Right renal cortex interstitium (tissue), 3 donors: ENCODE results near the gene HIPK2. TPM values are rescaled to one million over a fixed set of nuclear protein-coding genes. Genes with fewer than 3 reads are reported as not detected.
"Not testable (repeated sequence)": the region's sequence is repeated elsewhere in the genome, so short reads cannot be mapped to it uniquely, and the experiment has no call there.

Experiments used
- DNase-seq, 3 donors: peaks; one replicate each; pipeline ENCODE4 v3.0.0-alpha.2; 2013; ENCODE audit warnings: low read depth in 3 of 3, low spot score in 2 of 3
- polyA plus RNA-seq, 3 donors: library from polyadenylated mRNA; unstranded; fragments of 120-200 nt; gene quantifications; one replicate each; pipeline ENCODE4 v1.2.1, GENCODE V29; 2013; ENCODE audit not compliant: insufficient read length in 3 of 3

Gene HIPK2
- polyA plus RNA-seq, 3 donors: 81.5 to 88.7 (median 87.6) TPM

DNA sequence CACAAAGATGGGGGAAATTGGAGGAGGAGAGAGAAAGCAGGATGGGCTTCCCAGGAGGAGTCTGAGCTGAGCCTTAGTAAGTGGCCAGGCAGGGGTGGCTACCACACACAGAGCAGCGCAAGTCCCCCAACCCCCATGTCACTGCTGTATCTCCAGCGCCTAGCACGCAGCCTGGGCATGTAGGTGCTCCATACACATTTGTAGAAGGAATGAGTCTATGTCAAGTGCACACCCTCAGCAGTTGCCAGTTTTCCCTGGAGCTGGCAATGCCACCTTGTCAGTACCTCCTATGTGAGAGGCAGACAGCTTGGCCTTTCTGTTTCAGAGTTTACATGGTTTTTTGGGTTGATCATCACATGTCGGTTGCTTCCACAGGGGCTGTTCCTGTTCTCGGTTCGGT, 138.2 kb downstream of the HIPK2 start:
- no peak for DNase-seq

DNA sequence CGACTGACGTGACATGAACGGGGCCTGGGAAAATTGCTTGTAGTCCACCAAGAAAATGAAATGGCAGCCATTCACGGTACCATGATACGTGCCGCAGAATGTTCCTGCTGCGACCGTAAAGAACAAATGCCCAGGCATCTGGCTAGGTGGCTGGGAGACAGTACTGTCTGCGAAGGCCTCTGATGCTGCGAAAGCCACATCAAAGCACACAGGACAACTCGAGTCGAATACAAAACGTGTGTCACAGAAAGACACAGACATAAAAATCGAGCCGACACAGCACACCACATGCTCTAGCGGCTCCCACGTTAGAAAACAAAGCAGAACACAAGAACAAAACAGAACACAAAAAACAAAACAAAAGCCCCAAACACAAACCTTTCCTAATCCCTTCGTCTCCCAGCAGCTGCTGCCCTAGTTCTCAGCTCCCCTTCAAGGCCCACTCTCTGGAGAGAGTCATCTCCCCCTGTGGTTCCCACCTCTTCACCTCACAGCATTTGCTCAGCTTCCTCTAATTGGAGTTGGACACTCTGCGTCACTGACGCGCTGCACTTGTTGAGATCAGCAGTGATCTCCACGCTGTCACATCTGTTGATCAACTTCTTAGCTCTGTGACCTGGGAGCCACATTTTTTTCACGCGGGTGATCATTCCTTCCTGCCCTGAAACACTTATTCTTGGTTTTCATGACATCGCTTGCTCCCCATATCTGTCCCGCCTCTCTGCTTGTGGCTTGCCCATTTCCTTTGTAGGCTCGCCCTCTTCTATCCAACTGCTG, 142.1 kb downstream of the HIPK2 start:
- no peak for DNase-seq

DNA sequence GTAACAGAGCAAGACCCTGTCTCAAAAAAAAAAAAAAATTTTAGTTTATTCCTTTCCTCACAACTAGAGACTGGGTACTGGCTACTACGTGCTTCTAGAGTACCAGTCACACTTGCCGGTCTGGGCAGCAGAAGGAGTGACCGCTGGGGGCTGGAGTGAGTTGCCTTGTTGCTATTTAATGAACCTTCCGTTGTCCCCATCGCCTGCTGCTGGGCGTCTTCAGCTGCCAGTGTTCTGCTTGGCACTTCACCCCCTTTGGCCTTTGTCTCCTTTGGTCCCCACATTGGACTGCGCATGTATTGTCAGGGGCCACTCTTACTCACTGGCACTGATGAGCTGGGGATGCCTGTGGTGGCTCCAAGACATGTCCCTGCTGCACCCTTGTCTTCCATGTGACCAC, 143.7 kb downstream of the HIPK2 start:
- no peak for DNase-seq

DNA sequence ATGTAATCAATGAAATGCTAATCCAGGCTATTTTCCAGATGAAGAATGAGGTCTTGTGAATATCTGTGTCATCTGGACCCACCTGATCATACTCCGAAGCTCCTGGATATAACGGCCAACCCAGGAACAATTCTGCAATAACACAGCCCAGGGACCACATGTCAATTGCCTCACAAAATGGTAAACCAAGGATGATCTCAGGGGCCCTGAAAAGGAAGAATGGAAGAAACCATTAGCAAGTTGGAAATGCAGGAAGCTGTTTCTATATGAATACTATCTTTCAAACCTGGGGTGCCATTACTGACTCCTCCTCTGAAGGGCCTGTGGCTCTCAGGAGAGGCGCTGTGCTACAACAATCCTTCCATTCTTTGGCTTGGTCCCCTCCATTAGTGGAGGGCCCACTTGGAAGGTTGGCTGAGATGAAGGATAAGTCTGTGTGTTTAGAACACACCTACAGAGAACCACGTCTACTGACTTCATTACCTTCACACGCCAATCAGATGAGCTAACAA, 146.2 kb downstream of the HIPK2 start:
- DNase-seq: no peak

DNA sequence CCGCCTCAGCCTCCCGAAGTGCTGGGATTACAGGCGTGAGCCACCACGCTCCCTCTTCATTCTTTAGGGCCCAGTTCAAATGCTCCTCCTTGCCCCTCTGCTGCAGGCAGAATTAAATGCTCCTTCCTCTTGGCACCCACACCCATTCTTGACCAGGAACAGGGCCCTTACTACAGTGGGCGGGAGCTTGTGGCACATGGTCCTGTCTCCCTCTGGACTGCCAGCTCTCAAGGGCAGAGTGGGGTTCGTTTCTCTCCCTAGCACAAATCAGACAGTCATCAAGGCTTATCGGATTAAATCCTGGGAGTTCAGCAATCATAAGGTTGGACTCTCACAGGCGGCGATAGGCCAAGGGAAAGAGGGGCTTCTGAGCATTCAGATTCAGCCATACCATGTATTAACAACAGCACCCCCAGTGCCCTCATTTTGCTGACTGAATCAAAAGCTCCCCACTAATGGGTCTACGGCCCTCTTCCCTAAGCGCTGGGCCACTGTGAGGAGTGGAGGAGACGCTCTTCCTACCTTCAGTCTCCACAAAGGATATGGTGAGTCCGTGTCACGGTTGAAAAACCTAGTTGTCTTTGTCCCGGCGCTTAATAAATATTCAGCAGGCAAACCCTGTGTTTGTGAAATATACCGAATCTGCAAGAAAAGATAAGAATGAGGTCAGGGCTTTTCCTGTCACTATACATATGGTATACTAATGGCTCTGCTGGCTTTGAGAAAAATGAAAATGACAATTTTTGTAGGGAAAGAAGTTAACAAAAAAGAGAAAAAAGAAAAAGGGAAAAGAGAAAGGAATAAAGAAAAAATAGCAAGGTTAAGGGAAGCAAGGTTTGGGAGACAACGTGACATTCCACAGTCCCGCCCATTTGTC, 146.9 kb downstream of the HIPK2 start:
- DNase-seq: no peak

DNA sequence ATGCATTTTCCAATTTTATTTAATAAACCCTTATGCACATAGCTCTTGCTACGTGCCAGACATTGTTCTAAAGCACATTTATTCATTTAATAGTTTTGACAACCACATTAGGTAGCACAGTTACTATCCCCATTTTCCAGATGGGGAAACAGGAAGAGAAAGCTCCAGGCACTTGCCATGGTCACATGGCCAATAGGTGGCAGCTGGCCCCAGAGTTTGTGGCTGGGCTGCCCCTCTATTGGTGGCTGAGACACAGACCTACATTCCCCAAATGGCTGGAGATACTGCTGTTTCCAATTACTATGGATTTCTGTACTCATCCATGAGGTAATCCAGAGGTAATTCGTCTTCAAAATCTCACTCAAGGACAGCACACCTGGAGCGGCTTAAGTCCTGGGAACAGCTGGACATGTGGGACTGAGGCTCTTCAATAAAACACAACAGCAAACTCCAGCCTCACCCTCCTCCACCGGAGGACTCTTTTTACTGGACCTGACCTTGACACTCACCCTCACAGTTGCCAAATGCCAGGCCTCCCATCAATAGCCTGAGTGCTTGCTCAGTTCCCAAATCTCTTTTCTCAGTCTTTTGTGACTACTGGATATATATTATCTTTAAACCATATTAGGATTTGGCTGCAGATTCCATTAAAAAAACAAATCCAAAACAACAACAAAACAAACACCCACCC, 148.3 kb downstream of the HIPK2 start:
- DNase-seq: no peak

DNA sequence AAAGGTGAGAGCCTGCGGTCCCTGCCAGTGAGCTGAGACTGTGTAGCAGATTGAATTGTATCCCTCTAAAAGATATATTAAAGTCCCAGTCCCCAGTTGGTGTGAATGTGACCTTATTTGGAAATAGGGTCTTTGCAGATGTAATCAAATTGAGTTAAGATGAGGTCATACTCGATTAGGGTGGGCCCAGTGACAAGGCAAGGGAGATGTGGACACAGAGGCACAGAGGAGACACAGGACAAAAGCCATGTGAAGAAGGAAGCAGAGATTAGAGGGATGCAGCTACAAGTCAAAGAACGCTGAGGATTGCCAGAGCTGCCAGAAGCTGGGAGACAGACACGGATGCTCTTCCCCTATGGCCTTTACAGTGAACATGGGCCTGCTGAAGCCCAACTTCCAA, 150.0 kb downstream of the HIPK2 start:
- no peak for DNase-seq

DNA sequence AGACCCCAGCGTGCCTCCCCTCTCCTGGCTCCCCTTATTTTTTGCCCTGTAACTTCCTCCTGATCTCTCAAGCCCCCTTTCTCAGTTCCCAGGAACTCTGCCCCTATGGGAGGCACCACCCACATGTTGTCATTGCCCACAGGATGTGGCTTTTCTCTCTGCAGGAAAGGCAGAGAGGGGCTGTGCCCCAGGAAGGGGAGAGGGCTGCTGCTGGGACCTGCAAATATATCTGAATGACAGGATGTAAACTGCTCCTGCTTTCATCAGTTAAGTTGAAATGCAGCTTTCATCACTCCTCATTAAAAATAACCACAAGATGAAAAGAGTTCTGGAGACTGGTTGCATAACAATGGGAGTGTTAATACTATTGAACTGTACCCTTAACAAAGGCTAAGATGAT, 151.0 kb downstream of the HIPK2 start:
- DNase-seq: no peak

DNA sequence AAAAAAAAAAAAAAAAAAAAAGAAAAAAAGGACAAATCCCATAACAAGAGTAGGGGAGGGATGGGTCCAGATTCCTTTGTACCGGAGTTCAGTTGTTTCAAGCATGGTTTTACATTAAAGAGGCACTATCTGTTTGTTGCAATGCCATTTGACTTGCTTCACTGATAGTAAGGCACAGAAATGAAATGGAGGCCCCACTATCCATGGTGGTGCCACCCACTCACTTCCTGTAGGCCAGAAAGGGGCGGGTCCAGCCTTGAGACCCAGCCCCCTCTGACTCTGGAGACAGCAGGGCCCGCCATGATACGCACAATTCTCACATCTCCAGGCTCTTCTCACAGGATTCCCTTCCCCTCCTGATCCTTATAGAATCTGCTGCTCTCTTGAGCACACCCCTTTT, 154.3 kb downstream of the HIPK2 start:
- DNase-seq: no peak

DNA sequence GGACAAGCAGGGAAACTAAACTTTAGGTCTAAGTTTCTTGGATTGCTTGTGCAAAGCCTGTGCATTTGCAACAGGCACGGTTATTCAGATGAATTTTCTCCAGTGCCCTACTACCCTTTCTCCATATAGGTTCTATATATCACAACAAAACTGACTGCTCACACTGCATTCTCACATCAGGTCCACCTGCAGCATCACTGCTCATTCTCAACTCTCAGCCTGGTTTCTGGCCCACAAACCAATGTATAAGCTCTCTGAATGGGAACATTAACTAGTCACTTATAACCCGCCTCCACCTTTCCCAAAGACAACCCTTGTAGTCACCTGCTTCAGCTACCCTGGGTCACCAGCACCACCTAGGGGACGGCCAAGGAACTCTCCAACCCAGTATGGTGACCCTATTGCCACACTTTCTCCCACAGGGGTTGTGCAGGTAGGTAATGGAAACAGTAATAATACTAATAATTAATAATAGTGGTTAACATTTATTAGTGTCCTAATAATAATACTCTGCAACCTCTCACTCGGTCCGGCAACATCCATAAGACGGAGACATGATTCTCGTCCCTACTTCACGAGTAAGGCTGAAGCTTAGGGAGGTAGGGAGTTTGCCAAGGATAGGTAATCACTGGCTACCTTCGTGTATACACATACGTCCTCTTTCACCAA, 157.0 kb downstream of the HIPK2 start:
- DNase-seq: no peak

DNA sequence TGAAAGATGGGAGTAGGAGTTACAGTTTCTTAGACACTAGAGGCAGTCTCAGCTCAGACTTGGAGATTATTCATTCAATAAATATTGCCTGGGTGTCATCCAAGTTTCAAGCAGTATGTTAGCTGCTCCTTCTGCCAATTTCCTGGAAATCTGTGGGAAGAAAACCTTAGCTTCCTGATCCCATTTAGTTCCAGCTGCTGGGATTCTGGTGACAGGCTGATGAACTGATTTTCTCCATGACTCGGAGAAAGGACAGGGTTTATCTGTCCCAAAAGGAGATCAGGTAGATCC, 158.5 kb downstream of the HIPK2 start:
- DNase-seq: no peak

DNA sequence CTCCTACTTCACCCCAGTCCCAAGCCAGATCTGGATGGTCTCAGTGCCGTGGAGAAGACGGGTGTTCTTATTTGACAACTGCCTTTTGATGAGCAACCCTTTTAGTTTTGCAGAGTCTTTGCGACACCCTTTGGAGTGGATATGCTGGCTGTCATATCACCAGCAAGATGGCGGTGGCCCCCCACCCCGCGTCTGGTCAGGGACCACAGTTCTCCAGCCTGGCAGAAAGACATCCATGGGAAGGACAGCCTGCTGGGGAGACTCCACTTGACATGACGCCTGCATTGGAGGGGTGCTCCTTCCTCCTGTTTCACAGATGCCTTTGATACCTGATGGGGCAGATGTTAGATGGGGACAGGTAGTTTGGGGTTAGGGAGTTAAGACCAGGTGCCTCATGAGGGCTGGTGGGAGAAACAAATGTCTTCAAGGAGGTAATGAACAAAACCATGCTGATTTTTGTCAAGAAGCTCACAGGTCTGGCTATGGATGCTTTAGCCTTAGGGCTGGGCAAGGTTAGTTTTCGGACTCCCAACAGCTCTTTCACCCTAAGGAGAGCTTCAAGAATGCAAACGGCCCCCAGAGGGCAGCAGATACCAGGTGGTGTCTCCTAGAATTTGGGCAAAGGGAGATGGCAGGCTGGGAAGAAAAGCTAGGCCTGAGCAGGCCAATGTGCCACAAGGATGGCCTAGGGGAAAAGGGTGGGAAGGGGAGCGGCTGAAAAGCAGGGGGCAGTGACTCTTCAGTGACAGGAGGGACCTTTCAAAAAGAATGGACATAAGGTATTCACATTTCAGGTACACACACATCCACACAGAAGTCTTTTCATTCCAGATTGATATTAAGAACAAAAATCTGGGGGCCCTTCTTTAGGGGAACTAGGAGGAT, 159.1 kb downstream of the HIPK2 start:
- DNase-seq: no peak

DNA sequence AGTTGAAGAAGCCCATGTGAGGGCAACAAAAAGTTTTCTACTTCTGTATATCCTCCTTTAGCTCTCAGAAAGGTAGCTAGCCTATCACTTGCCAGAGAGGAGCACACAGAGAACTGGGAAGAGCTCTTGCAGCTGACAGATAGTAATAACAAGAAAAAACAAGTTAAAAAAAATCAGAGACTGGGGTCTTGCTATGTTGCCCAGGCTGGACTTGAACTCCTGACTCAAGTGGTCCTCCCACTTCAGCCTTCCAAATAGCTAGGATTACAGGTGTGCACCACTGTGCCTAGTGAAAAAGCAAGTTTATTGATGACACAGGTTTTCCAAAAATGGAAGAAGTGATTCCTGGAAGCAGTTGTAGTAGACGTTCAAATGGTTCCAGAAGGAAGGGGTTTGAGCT, 160.7 kb downstream of the HIPK2 start:
- no peak for DNase-seq

DNA sequence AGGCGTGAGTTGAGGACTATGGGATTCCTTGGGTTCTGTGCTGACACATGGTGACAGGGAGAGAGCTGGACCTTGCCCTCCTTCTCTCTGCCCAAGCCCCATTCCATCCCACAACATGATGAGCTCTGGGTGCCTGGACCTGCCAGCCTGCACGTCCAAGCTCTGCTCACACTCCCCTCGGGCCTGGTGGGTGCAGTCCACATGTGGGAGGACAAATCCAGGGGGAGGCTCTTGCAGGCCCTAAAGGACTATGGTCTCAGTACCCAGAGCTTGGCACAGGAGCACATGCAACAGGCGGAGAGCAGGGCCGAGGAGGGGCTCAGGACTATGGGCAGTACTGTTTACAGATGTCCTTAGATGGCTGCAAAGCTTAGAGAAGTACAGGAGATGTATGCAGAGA, 162.9 kb downstream of the HIPK2 start:
- DNase-seq: no peak

DNA sequence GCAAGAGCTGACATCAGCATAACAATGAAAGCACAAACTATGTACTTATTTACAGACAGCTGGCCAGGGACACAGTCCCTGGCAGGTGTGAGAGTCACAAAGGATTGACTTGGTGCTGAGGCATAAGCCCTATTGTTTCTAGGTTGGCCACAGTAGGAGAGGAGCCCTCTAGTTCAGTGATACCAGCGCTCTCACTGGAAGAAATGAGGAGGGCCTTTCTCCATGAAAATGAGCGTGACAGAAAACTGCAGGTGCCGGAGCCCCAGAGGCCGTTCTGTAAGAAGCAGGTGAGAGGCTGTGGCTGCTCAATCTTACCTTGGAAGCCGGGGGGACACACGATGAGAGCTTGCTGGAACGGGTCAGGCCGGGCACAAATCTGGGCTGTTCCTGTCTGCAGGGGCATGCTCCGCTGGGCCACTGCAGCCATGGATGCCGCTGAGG, 163.8 kb downstream of the HIPK2 start:
- DNase-seq: no peak

DNA sequence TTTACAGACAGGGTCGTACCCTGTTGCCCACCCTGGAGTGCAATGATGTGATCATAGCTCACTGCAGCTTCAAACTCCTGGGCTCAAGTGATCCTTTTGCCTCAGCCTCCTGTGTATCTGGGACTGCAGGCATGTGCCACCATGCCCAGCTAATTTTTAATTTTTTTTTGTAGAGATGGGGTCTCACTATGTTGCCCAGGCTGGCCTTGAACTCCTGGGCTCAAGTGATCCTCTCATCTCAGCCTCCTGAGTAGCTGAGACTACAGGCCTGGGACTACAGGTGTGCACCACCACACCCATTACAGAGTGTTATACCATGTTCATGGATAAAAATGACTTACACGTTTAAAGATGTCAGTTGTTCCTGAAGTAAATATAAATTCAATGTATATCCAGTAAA, 166.2 kb downstream of the HIPK2 start:
- not testable (repeated sequence) for DNase-seq

DNA sequence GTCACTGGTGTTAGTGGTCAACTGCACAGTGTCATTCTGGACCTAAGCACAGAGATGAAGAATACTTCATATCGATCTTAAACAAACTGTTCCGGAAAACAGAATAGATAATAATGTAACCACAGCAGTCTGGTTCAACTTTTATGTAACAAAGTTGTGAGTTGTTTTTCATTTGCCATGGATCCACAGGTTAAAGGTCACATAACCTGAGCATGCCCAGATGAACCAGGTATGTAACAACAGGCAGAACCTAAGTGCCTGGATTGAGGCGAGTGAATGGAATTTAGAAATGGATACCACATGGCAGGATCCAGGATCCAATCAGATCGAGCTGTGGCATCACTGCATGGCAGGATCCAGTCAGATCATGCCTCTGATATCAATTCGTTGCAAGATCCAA, 167.2 kb downstream of the HIPK2 start:
- no peak for DNase-seq

DNA sequence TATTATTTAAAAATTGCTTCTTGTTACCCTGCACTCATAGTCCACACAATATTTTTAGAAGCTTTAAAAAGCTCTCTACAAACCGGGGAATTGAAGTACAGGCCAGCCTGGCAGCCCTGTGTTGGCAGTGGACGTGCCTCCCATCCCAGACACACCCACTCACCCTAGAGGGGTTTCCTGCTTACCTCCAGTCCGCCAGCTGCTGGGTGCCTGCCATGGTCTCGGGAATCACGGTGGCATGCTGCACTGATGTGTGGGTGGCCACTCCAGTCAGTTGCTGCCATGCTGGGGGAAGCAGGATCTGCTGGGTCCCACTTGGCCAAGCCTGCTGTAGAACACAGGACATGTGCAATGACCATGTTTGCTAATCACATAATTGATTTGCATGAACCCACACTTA, 173.9 kb downstream of the HIPK2 start:
- DNase-seq: no peak

DNA sequence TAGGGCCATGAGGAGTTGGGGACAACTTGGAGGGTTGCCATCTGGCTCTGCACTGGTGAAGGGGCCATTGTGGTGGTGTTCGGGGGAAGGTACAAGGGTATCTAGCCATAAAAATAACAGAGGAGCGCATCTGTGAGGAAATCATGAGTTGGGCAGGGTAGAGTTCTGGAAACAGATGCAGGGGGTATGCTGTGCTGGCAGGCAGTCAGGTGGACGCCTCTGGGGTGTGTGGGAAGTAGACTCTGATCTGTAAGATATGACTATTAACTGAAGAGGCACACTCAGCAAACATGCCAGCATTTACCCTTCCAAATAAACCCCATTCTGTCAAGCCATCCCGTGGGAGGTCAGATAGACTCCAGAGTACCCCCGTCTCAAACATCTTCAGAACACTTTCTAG, 174.5 kb downstream of the HIPK2 start:
- DNase-seq: no peak
